Neutrophil (primary cell): ENCODE data around the gene HIPK2.
"Not testable (repeated sequence)": the region's sequence is repeated elsewhere in the genome, so short reads cannot be mapped to it uniquely, and the experiment has no call there.

ENCODE experiments used
- H3K27ac ChIP-seq: fragments of 200-600 bp; sonication (generic); 2 replicates; pipeline ENCODE4 v1.5.1; 2016; ENCODE audit warnings: mild to moderate bottlenecking, moderate library complexity
- H3K27me3 ChIP-seq: fragments of 200-600 bp; sonication (generic); 2 replicates; pipeline ENCODE4 v1.6.0; 2016; ENCODE audit warnings: mild to moderate bottlenecking
- H3K36me3 ChIP-seq: fragments of 200-600 bp; sonication (generic); 2 replicates; pipeline ENCODE4 v1.5.1; 2017
- H3K4me1 ChIP-seq, 2 experiments: fragments of 200-600 bp in 1 of 2; sonication (generic) in 1 of 2; 1 replicate in 1 of 2; 2 replicates in 1 of 2; pipeline versions ENCODE4 v1.5.1 to v1.6.1; 2013 to 2016; ENCODE audit warnings: low read depth in 1 of 2, low read length in 1 of 2, mild to moderate bottlenecking in 1 of 2, moderate library complexity in 1 of 2; ENCODE audit not compliant: control insufficient read depth in 1 of 2, insufficient read depth in 1 of 2
- H3K4me3 ChIP-seq, 2 experiments: fragments of 200-600 bp in 1 of 2; sonication (generic) in 1 of 2; 1 replicate in 1 of 2; 2 replicates in 1 of 2; pipeline ENCODE4 v1.5.1; 2013 to 2016; ENCODE audit warnings: low read depth in 1 of 2, low read length in 1 of 2, mild to moderate bottlenecking in 1 of 2, moderate library complexity in 1 of 2
- H3K9me3 ChIP-seq: fragments of 200-600 bp; sonication (generic); 2 replicates; pipeline ENCODE4 v1.5.1; 2016
- CTCF ChIP-seq: fragments of 200-600 bp; sonication (generic); IDR thresholded peaks from 2 replicates; pipeline ENCODE4 v1.5.1; 2016; ENCODE audit warnings: antibody characterized with exemption

Gene HIPK2

GRCh38 chr7:139613971-139614411 lies 163.8 kb downstream of the HIPK2 start:
- no peak overlapping the region for H3K27ac ChIP-seq
- no peak for TF ChIP-seq CTCF
- H3K4me1 ChIP-seq = no peaks in the 10 kb centered on the region
- H3K36me3 ChIP-seq = peaks cover 99% of the 10 kb centered on the region
- no peaks in the 10 kb centered on the region for H3K9me3 ChIP-seq
- no peaks in the 10 kb centered on the region for H3K27me3 ChIP-seq
- no peak overlapping the region for H3K4me3 ChIP-seq

GRCh38 chr7:139611556-139611955 lies 166.2 kb downstream of the HIPK2 start:
- not testable (repeated sequence) for H3K27ac ChIP-seq, H3K4me1 ChIP-seq, H3K4me3 ChIP-seq, H3K9me3 ChIP-seq, H3K27me3 ChIP-seq
- peaks cover 87% of the 10 kb centered on the region for H3K36me3 ChIP-seq

DNA sequence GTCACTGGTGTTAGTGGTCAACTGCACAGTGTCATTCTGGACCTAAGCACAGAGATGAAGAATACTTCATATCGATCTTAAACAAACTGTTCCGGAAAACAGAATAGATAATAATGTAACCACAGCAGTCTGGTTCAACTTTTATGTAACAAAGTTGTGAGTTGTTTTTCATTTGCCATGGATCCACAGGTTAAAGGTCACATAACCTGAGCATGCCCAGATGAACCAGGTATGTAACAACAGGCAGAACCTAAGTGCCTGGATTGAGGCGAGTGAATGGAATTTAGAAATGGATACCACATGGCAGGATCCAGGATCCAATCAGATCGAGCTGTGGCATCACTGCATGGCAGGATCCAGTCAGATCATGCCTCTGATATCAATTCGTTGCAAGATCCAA lies 167.2 kb downstream of the HIPK2 start:
- H3K4me3 ChIP-seq = no peak overlapping the region
- H3K36me3 ChIP-seq = peaks cover 87% of the 10 kb centered on the region
- H3K9me3 ChIP-seq = no peaks in the 10 kb centered on the region
- TF ChIP-seq CTCF = no peak
- no peaks in the 10 kb centered on the region for H3K27me3 ChIP-seq
- H3K4me1 ChIP-seq = no peaks in the 10 kb centered on the region
- no peak overlapping the region for H3K27ac ChIP-seq

GRCh38 chr7:139603896-139604295 lies 173.9 kb downstream of the HIPK2 start:
- Histone ChIP-seq H3K9me3 (no peaks in the 10 kb centered on the region), H3K4me3 (no peak overlapping the region), H3K4me1 (no peaks in the 10 kb centered on the region), H3K27ac (no peak overlapping the region), H3K27me3 (no peaks in the 10 kb centered on the region), H3K36me3 (peaks cover 85% of the 10 kb centered on the region)
- TF ChIP-seq CTCF = no peak

DNA sequence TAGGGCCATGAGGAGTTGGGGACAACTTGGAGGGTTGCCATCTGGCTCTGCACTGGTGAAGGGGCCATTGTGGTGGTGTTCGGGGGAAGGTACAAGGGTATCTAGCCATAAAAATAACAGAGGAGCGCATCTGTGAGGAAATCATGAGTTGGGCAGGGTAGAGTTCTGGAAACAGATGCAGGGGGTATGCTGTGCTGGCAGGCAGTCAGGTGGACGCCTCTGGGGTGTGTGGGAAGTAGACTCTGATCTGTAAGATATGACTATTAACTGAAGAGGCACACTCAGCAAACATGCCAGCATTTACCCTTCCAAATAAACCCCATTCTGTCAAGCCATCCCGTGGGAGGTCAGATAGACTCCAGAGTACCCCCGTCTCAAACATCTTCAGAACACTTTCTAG lies 174.5 kb downstream of the HIPK2 start:
- H3K36me3 ChIP-seq = peaks cover 87% of the 10 kb centered on the region

GRCh38 chr7:139602143-139602722 lies 175.6 kb downstream of the HIPK2 start:
- no peak overlapping the region for H3K4me3 ChIP-seq
- TF ChIP-seq CTCF = no peak
- H3K36me3 ChIP-seq = peaks cover 93% of the 10 kb centered on the region
- H3K27me3 ChIP-seq = no peaks in the 10 kb centered on the region
- H3K4me1 ChIP-seq = no peaks in the 10 kb centered on the region
- no peaks in the 10 kb centered on the region for H3K9me3 ChIP-seq
- H3K27ac ChIP-seq = no peak overlapping the region

More for the DNA sequence above, 174.5 kb downstream of the HIPK2 start:
- Histone ChIP-seq H3K27ac (no peak overlapping the region), H3K4me3 (no peak overlapping the region), H3K9me3 (no peaks in the 10 kb centered on the region), H3K4me1 (no peaks in the 10 kb centered on the region), H3K27me3 (no peaks in the 10 kb centered on the region)
- TF ChIP-seq CTCF = no peak
